ENCODE results near the gene FIZ1.

The FIZ1 gene

GRCh38 chr19:55599468-55599841 lies at the start of gene FIZ1:
Gene FIZ1 (minus strand): TSS chr19:55599517. CDS start chr19:55597865, 1,652 bp downstream.
- DNase-seq (ENCODE audit: low spot score) = peak; percentile 88
- TF ChIP-seq CTCF (IDR thresholded peaks at IDR 0.05; ENCODE audit: borderline replicate concordance, control extremely low read depth, extremely low read depth, insufficient read depth, missing control alignments) = no peak
- in situ Hi-C loops (cut with MboI; ENCODE audit: low sequenced_read_pairs, unreplicated experiment) = no loop called here

GRCh38 chr19:55648585-55649267 lies 49.4 kb upstream of the FIZ1 start:
- no peak for DNase-seq (ENCODE audit: low spot score)
- in situ Hi-C loops (cut with MboI; ENCODE audit: low sequenced_read_pairs, unreplicated experiment) = no loop called here
- TF ChIP-seq CTCF (IDR thresholded peaks at IDR 0.05; ENCODE audit: borderline replicate concordance, control extremely low read depth, extremely low read depth, insufficient read depth, missing control alignments) = no peak

DNA sequence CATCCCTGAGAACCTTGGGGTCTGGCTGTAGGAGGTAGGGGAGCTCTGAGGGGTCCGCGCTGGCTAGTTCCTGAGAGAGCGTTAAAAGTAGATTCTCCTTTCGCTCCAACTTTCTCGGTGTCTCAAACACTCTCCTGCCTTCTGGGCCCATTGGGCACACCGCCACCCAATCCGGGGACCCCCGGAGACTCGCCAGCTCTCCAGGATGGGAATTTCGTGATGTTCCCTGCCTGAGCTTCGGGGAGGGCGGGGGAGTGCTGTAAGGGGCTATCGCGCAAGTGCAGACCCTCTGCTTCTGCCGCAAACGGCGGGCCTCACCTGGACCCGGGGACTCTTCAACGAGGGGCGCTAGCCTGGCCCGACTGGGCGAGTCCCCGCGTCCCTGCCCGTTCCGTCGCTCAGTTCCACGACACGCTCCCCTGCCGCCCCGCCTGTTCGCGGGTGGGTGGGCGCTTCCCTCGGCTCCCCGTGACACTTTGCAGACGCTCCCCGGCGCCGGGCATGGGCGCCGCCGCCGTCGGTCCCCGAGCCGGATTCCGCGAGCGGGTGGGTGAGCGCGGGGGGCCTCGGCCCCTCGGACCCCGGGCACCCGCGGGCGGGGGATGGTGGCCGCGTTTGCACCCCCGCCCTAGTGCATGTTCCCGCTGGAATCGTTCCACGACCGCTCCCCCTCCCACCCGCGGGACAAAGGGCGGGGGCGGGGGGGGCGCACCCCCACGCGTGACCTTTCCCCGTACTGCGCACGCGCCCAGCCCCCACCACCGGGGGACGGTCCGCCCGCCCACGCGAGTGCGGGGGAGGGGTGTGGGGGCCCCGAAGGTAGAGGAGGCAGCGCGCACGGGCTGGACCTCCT lies 48.6 kb upstream of the FIZ1 start, which contains the start of gene CCDC106:
Gene CCDC106, plus strand, starts transcription at position 481 of the 853 bp plus-strand sequence. CDS start 835 bp downstream, outside the sequence.
- DNase-seq (ENCODE audit: low spot score) = peak; percentile 70
- in situ Hi-C loops (cut with MboI; ENCODE audit: low sequenced_read_pairs, unreplicated experiment) = no loop called here
- TF ChIP-seq CTCF (IDR thresholded peaks at IDR 0.05; ENCODE audit: borderline replicate concordance, control extremely low read depth, extremely low read depth, insufficient read depth, missing control alignments) = no peak

GRCh38 chr19:55646889-55647731 lies 47.8 kb upstream of the FIZ1 start:
- in situ Hi-C loops (cut with MboI; ENCODE audit: low sequenced_read_pairs, unreplicated experiment) = no loop called here
- DNase-seq (ENCODE audit: low spot score) = no peak
- TF ChIP-seq CTCF (IDR thresholded peaks at IDR 0.05; ENCODE audit: borderline replicate concordance, control extremely low read depth, extremely low read depth, insufficient read depth, missing control alignments) = no peak

- no peak for TF ChIP-seq CTCF (IDR thresholded peaks at IDR 0.05; ENCODE audit: borderline replicate concordance, control extremely low read depth, extremely low read depth, insufficient read depth, missing control alignments)
- DNase-seq (ENCODE audit: low spot score) = no peak
- in situ Hi-C loops (cut with MboI; ENCODE audit: low sequenced_read_pairs, unreplicated experiment) = no loop called here
Measured at GRCh38 chr19:55645512-55645881, 46.2 kb upstream of the FIZ1 start.

GRCh38 chr19:55644842-55645511 lies 45.7 kb upstream of the FIZ1 start:
- DNase-seq (ENCODE audit: low spot score) = no peak
- in situ Hi-C loops (cut with MboI; ENCODE audit: low sequenced_read_pairs, unreplicated experiment) = no loop called here
- TF ChIP-seq CTCF (IDR thresholded peaks at IDR 0.05; ENCODE audit: borderline replicate concordance, control extremely low read depth, extremely low read depth, insufficient read depth, missing control alignments) = no peak

Data from GM13976 (cell line).